IPS DF 6.9 (cell line): ENCODE results near the gene FCSK.

Source experiments
- DNase-seq: peaks from one replicate; pipeline ENCODE4 v3.0.0-alpha.2; 2013; ENCODE audit warnings: low read depth, low spot score
- H3K27ac ChIP-seq: one replicate; pipeline ENCODE4 v1.5.1; 2013; ENCODE audit warnings: low read length, control low read depth
- H3K27me3 ChIP-seq: 2 replicates; pipeline ENCODE4 v1.6.1; 2013; ENCODE audit warnings: mild to moderate bottlenecking, low read length; ENCODE audit not compliant: control insufficient read depth, insufficient read depth
- H3K36me3 ChIP-seq: 2 replicates; pipeline ENCODE4 v1.6.1; 2013; ENCODE audit warnings: low read length; ENCODE audit not compliant: control insufficient read depth, insufficient read depth
- H3K4me1 ChIP-seq: 2 replicates; pipeline ENCODE4 v1.6.1; 2013; ENCODE audit warnings: low read length; ENCODE audit not compliant: control insufficient read depth, insufficient read depth
- H3K4me3 ChIP-seq: 2 replicates; pipeline ENCODE4 v1.5.1; 2013; ENCODE audit warnings: mild to moderate bottlenecking, low read length
- H3K9me3 ChIP-seq: 2 replicates; pipeline ENCODE4 v1.6.1; 2013; ENCODE audit warnings: low read length, inconsistent platforms; ENCODE audit not compliant: control insufficient read depth, insufficient read depth
- WGBS: extraction: QIAGEN DNeasy Blood & Tissue Kit; methylation state at CpG from one replicate; pipeline ENCODE4 v1.1.7; 2013; ENCODE audit warnings: mixed read lengths, missing lambda C conversion rate; ENCODE audit not compliant: insufficient read length, insufficient coverage; 5-methylcytosine and 5-hydroxymethylcytosine counted together

FCSK gene

DNA sequence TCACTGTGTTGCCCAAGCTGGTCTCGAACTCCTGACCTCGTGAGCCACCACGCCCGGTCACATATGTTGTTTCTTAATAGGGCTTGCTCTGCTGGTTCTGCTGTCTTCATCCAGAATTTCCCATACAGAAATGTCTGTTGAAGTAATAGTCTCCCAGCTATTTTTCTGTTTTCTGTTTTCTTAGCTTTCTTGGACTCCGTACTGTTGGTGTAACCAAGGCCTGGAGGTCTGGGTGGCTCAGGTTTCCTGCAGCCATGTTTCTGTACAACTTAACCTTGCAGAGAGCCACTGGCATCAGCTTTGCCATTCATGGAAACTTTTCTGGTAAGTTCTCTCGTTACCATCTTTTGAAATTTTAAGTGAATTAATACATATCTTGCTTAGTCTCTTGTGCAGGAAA, 72.0 kb downstream of the FCSK start:
- H3K4me1 ChIP-seq = peaks cover 1% of the 10 kb centered on the region; the same call in 1 of the 2 replicates
- no CpG with 5 or more reads among the region's 6 CpGs for WGBS
- DNase-seq = no peak
- no peak overlapping the region for H3K27ac ChIP-seq
- H3K27me3 ChIP-seq = no peaks in the 10 kb centered on the region
- no peaks in the 10 kb centered on the region for H3K9me3 ChIP-seq
- peaks cover 14% of the 10 kb centered on the region; the same call in 1 of the 2 replicates for H3K36me3 ChIP-seq
- H3K4me3 ChIP-seq = no peak overlapping the region

DNA sequence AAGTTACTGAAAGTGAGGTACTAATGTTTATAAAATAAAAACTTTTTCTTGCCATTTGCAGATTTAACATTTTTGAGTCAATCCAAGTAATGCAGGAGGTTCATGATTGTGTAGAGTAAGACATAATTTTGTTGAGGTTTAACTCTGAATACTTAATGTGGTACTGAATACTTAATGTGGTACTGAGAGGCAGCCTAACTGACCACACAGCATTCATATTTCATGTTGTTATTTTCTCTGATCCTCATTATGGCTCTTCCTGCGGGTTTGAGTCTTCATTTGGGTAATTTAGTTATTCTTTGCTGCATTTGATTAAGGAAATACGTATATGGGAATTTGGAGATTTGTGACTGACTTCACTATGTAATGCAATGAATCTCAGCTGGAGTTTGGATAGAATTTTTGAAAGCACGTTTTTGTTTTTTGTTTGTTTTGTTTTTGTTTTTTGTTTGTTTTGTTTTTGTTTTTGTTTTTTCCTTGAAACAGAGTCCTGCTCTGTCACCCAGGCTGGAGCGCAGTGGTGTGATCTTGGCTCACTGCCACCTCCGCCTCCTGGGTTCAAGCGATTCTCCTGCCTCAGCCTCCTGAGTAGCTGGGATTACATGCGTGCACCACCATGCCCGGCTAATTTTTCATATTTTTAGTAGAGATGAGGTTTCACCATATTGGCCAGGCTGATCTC, 73.1 kb downstream of the FCSK start:
- Histone ChIP-seq H3K36me3 (peaks cover 20% of the 10 kb centered on the region; the same call in 1 of the 2 replicates), H3K27me3 (no peaks in the 10 kb centered on the region), H3K9me3 (no peaks in the 10 kb centered on the region), H3K4me1 (peaks cover under 1% of the 10 kb centered on the region; the same call in 1 of the 2 replicates), H3K27ac (no peak overlapping the region), H3K4me3 (no peak overlapping the region)
- WGBS = 100% methylated on average over 2 of the region's 8 CpGs
- DNase-seq = no peak

DNA sequence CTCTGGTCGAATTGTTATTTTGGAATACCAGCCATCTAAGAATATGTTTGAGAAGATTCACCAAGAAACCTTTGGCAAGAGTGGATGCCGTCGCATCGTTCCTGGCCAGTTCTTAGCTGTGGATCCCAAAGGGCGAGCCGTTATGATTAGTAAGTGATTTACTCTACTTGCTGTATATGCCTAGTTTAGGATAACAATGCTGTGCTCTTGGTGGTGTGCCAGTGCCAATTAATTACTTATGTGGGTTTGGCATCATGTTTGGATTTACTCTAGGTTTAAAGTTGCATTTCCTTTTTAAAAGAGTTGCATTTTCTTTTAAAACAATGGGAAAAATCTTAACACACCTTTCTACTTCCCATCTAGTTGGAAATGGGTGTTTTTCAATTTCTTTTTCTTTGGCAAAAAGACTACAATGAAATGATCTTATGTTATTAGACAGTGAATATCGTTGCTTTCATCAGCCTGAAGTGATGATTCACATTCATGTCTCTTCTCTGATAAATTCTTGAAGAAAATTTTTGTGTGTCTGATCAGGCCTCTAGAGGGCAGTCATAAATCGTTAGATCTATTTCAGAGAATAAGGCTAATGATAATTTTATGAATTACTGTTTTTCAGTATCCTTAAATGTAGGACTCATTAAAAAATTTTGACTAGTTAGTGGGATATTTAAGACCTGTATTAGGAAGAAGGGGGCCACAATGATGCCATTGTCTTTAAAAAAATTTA, 74.8 kb downstream of the FCSK start:
- no peak for DNase-seq
- H3K36me3 ChIP-seq = peaks cover 27% of the 10 kb centered on the region; the same call in 1 of the 2 replicates
- no peaks in the 10 kb centered on the region for H3K27me3 ChIP-seq
- no CpG with 5 or more reads among the region's 8 CpGs for WGBS
- H3K4me1 ChIP-seq = no peaks in the 10 kb centered on the region; the same call in 1 of the 2 replicates
- no peaks in the 10 kb centered on the region for H3K9me3 ChIP-seq
- no peak overlapping the region for H3K27ac ChIP-seq
- H3K4me3 ChIP-seq = no peak overlapping the region
